ENCODE data around the gene CUEDC1. TPM values are rescaled to one million over a fixed set of nuclear protein-coding genes. Genes with fewer than 3 reads are reported as not detected.

The CUEDC1 gene
- total RNA-seq, 2 donors from 2014 or later, result 33.0 to 44.9 TPM

DNA sequence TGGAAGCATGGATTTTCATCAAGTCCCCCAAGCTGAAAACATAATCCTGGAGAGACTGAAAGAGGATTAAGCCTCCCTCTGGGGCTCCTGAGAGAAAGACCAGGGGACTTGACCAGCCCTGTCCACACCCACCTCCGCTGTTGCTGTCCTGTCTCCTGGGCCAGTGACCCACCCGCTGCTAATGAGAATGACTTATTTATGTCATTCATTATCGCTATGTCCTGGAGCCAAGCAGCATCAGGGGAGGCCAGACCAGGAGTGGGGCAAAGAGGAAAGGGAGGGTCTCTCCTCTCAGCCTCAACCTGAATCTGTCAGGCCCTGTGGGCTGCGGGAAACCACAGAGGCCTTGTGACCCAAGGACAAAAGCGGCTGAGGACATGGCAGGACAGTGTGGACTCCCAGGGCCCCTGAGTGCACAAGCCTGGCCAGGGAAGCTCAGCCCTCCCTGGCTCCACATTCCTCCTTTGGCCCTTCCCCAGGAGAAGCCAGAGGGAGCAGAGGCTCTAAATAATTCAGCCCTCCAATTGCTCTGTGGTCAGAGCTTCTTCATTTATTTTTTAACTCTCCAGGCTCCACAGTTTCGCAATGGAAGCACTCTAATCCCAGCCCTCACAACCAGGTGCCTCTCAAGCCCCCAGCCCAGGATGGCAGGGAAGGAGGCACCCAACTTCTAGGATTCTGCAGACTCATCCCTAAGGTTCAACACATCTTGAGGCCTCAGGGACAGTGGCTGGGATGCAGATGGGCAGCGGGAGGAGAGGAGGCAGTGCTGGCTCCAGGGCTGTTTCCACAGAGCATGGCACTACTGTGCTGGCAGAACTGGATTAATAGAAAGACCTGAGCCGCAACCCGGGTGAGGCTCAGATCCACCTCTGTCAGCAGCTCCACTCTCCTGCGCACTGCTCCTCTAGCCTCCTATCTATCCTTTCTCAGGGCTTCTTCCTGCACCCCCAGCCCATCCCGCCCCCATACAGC lies 19.1 kb downstream of the CUEDC1 start:
- peak overlapping the region; percentile 86 to 89 for H3K27ac ChIP-seq
- no peaks in the 10 kb centered on the region for H3K9me3 ChIP-seq
- no peak for TF ChIP-seq POLR2A (IDR thresholded peaks at IDR 0.05)
- TF ChIP-seq POLR2AphosphoS5 (IDR thresholded peaks at IDR 0.05), result peak; percentile 14
- TF ChIP-seq CTCF (IDR thresholded peaks at IDR 0.05), result no peak
- no peaks in the 10 kb centered on the region for H3K27me3 ChIP-seq (replicated peaks; ENCODE audit: insufficient read depth)
- H3K4me3 ChIP-seq, result no peak overlapping the region
- peaks cover 43% of the 10 kb centered on the region for H3K4me1 ChIP-seq (replicated peaks)
- WGBS, result 35% methylated on average over 11 of the region's 11 CpGs
- H3K36me3 ChIP-seq, result no peaks in the 10 kb centered on the region
- intact Hi-C loops (cut with DNase I), result no loop called here
- DNase-seq (ENCODE audit: low spot score), result no peak

DNA sequence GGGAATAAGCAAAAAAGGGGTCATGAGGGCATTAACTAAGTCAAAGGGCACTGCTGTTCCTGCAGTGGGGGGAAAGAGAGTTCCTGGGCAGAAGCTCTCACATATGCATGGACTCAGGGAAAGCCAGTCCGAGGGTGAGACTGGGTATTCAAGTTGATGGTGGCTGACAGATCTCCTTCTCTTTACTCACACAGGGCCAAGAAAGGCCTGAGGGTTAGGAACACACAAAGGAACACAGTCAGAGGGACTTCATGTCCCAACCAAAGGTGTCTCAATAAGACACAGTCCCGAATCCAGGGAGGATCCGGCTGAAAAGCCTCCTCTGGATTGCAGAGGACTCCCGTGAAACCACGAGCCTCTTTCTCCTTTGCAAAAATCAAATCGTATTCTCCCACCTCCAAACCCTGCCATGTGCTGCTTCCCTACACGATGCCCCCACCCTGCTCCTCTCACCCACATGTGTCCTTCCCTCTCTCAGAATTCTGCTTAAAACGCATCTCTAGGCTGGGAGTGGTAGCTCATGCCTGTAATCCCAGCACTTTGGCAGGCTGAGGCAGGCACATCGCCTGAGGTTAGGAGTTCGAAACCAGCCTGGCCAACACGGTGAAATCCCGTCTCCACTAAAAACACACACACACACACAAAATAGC lies 23.6 kb downstream of the CUEDC1 start:
- peak; percentile 50 for DNase-seq (ENCODE audit: low spot score)
- 59% methylated on average over 12 of the region's 12 CpGs for WGBS
- no peak overlapping the region for H3K4me3 ChIP-seq
- no peaks in the 10 kb centered on the region for H3K9me3 ChIP-seq
- peak overlapping the region; percentile 37 to 70 for H3K27ac ChIP-seq
- intact Hi-C loops (cut with DNase I), result no loop called here
- TF ChIP-seq POLR2A (IDR thresholded peaks at IDR 0.05), result no peak
- TF ChIP-seq POLR2AphosphoS5 (IDR thresholded peaks at IDR 0.05), result peak; percentile 61
- no peaks in the 10 kb centered on the region for H3K27me3 ChIP-seq (replicated peaks; ENCODE audit: insufficient read depth)
- H3K36me3 ChIP-seq, result no peaks in the 10 kb centered on the region
- peaks cover 42% of the 10 kb centered on the region for H3K4me1 ChIP-seq (replicated peaks)

DNA sequence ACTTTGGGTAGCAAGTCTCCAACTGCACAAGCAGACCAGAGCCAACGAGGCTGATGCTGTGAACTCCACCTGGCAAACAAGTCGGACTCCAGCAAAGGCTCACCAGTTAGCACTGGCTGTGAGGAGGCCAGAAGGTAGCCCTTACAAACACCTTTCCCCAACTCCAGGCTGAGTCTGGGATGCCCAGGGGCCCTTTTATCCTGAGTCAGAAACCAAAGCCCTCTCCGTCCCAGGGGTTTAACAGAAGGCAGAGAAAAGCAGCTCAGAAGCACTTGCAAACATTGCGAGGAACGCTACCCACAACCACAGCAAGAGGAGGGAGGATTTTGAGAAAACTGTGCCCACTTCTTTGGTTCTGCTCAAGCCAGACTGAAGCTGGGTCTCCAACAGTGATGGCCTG lies 25.0 kb downstream of the CUEDC1 start:
- no peak for DNase-seq (ENCODE audit: low spot score)
- H3K4me3 ChIP-seq, result no peak overlapping the region
- intact Hi-C loops (cut with DNase I), result no loop called here
- H3K27ac ChIP-seq, result peak overlapping the region; percentile 37 to 70
- WGBS, result 83% methylated on average over 5 of the region's 5 CpGs
- peaks cover 29% of the 10 kb centered on the region for H3K4me1 ChIP-seq (replicated peaks)
- no peaks in the 10 kb centered on the region for H3K9me3 ChIP-seq
- H3K27me3 ChIP-seq (replicated peaks; ENCODE audit: insufficient read depth), result no peaks in the 10 kb centered on the region
- TF ChIP-seq POLR2A (IDR thresholded peaks at IDR 0.05) (no peak), CTCF (IDR thresholded peaks at IDR 0.05) (no peak), POLR2AphosphoS5 (IDR thresholded peaks at IDR 0.05) (no peak)
- no peaks in the 10 kb centered on the region for H3K36me3 ChIP-seq

DNA sequence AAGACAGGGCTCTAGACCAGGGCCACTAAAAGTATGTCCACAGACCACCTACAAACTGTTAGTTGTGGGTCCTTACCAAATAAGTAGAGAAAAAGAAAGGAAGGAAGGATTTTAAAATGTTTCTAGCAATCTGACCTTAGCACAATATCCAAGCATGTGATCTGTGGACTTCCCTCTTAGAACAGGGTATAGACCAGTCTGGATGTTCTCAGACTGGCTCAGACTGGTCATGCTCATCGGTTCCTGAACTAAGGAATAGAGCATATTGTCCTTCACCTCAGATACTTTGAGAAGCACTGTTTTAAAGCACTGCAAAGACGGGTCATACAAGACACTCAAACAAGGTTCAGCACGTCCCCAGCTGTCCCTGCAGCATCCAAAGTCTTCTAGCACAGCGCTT lies 25.8 kb downstream of the CUEDC1 start:
- Histone ChIP-seq H3K27me3 (replicated peaks; ENCODE audit: insufficient read depth) (no peaks in the 10 kb centered on the region), H3K27ac (peak overlapping the region; percentile 37 to 70), H3K4me3 (no peak overlapping the region), H3K36me3 (no peaks in the 10 kb centered on the region), H3K4me1 (replicated peaks) (peaks cover 30% of the 10 kb centered on the region), H3K9me3 (no peaks in the 10 kb centered on the region)
- 45% methylated on average over 4 of the region's 4 CpGs for WGBS
- TF ChIP-seq POLR2AphosphoS5 (IDR thresholded peaks at IDR 0.05), result no peak
- TF ChIP-seq POLR2A (IDR thresholded peaks at IDR 0.05), result no peak
- no peak for TF ChIP-seq CTCF (IDR thresholded peaks at IDR 0.05)
- intact Hi-C loops (cut with DNase I), result loop anchor here (5.0 kb wide), 1 partner anchor 37 kb away; no protein-coding TSS in a partner anchor
- no peak for DNase-seq (ENCODE audit: low spot score)

DNA sequence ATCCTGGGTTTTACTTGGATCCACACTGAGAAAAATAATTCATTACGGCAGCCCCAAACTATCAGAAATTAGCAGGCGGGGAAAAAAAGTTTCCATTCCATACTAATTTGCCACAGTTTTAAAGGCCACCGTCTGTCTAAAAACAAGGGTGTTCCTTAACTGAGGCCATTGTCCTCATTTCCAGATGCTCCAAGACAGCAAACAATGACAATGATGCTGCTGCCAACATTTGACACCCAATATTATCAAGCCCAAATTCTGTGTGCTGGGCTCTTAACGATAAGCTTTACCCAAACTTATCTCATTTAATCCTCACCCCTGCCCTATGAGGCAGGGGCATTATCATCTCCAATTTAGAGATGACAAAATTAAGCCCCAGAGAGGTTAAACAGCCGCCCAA lies 26.3 kb downstream of the CUEDC1 start:
- 36% methylated on average over 5 of the region's 5 CpGs for WGBS
- Histone ChIP-seq H3K4me3 (no peak overlapping the region), H3K9me3 (no peaks in the 10 kb centered on the region), H3K4me1 (replicated peaks) (peaks cover 30% of the 10 kb centered on the region), H3K36me3 (no peaks in the 10 kb centered on the region), H3K27ac (peak overlapping the region; percentile 37 to 70), H3K27me3 (replicated peaks; ENCODE audit: insufficient read depth) (no peaks in the 10 kb centered on the region)
- TF ChIP-seq POLR2AphosphoS5 (IDR thresholded peaks at IDR 0.05), result no peak
- TF ChIP-seq CTCF (IDR thresholded peaks at IDR 0.05), result no peak
- TF ChIP-seq POLR2A (IDR thresholded peaks at IDR 0.05), result no peak
- DNase-seq (ENCODE audit: low spot score), result no peak
- intact Hi-C loops (cut with DNase I), result loop anchor here (5.0 kb wide), 1 partner anchor 37 kb away; no protein-coding TSS in a partner anchor

Measured in prostate gland (tissue), 2 donors.